HEK293 (cell line): ENCODE measurements around the gene OVCH1.

Experiments
- MYNN ChIP-seq: fragments of 450-650 bp; formaldehyde crosslinking; IDR thresholded peaks from 2 replicates; pipeline ENCODE4 v1.5.1; 2016; ENCODE audit warnings: missing biosample characterization, missing genetic modification characterization, borderline replicate concordance
- ZNF121 ChIP-seq: fragments of 450-650 bp; formaldehyde crosslinking; IDR thresholded peaks from 2 replicates; pipeline ENCODE4 v1.5.1; 2016; ENCODE audit warnings: missing biosample characterization, missing genetic modification characterization
- ZNF174 ChIP-seq: fragments of 450-650 bp; formaldehyde crosslinking; IDR thresholded peaks from 2 replicates; pipeline ENCODE4 v1.5.0; 2017; ENCODE audit warnings: missing biosample characterization, mild to moderate bottlenecking, missing genetic modification characterization
- ZNF274 ChIP-seq, 2 experiments: fragments of 200-500 bp in 1 of 2; fragments of 450-650 bp in 1 of 2; sonication (Bioruptor generic) in 1 of 2; formaldehyde crosslinking in 1 of 2; IDR thresholded peaks; 2 replicates each; pipeline versions ENCODE4 v1.5.1 to v1.6.1; 2014 to 2016; ENCODE audit warnings: borderline replicate concordance in 1 of 2, inconsistent platforms in 1 of 2, low read length in 1 of 2, missing biosample characterization in 1 of 2, missing genetic modification characterization in 1 of 2
- ZNF555 ChIP-seq: fragments of 450-650 bp; formaldehyde crosslinking; conservative IDR thresholded peaks from 2 replicates; pipeline ENCODE4 v1.5.1; 2017; ENCODE audit warnings: missing biosample characterization, mild to moderate bottlenecking, missing genetic modification characterization, inconsistent platforms
- ZNF777 ChIP-seq: fragments of 450-650 bp; formaldehyde crosslinking; IDR thresholded peaks from 2 replicates; pipeline ENCODE4 v1.5.1; 2017; ENCODE audit warnings: missing biosample characterization, missing genetic modification characterization, borderline replicate concordance
- TF ChIP-seq, protein P1 (sequence below): fragments of 450-650 bp; formaldehyde crosslinking; IDR thresholded peaks from 2 replicates; pipeline ENCODE4 v1.5.1; 2017; ENCODE audit warnings: missing biosample characterization, missing genetic modification characterization

DNA sequence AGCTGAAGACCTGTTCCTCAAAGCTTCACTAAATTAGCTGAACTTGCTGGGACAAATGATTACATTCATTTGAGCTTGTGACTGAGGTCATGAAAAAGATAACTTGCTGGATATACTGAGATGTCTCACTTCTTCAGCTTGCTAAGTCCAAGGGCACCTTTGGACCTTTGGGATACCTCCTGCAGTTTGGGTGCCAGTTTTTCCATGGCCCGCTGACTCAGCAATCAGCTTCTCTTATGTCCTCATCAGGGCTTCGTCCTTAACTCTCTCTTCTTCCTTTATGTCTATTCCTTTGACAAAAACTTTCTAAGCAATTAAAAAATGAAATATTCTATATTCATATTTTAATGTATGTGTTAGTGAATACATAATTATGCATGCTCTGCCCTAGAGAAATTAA lies 45.6 kb downstream of the OVCH1 start:
- TF ChIP-seq ZNF777 (tag by site-specific recombination) (no peak), ZNF174 (tag by site-specific recombination) (no peak), MYNN (tag by site-specific recombination) (no peak), ZNF121 (tag by site-specific recombination) (no peak), ZNF555 (no peak), ZNF274 (IDR thresholded peaks at IDR 0.05; ENCODE audit: low read length) (no peak), ZNF274 (tag by site-specific recombination; IDR thresholded peaks at IDR 0.05; ENCODE audit: borderline replicate concordance) (no peak)
- TF ChIP-seq, protein P1, sequence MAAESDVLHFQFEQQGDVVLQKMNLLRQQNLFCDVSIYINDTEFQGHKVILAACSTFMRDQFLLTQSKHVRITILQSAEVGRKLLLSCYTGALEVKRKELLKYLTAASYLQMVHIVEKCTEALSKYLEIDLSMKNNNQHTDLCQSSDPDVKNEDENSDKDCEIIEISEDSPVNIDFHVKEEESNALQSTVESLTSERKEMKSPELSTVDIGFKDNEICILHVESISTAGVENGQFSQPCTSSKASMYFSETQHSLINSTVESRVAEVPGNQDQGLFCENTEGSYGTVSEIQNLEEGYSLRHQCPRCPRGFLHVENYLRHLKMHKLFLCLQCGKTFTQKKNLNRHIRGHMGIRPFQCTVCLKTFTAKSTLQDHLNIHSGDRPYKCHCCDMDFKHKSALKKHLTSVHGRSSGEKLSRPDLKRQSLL, result no peak
